Measurements from ENCODE around the gene BMP6. TPM values are rescaled to one million over a fixed set of nuclear protein-coding genes. Genes with fewer than 3 reads are reported as not detected.

The BMP6 gene
- total and polyA plus RNA-seq, 7 donors, result 0.64 to 5.3 (median 2.2) TPM; not detected in 2

- TF ChIP-seq POLR2AphosphoS5 (IDR thresholded peaks at IDR 0.05), result no peak
- TF ChIP-seq, protein P1, sequence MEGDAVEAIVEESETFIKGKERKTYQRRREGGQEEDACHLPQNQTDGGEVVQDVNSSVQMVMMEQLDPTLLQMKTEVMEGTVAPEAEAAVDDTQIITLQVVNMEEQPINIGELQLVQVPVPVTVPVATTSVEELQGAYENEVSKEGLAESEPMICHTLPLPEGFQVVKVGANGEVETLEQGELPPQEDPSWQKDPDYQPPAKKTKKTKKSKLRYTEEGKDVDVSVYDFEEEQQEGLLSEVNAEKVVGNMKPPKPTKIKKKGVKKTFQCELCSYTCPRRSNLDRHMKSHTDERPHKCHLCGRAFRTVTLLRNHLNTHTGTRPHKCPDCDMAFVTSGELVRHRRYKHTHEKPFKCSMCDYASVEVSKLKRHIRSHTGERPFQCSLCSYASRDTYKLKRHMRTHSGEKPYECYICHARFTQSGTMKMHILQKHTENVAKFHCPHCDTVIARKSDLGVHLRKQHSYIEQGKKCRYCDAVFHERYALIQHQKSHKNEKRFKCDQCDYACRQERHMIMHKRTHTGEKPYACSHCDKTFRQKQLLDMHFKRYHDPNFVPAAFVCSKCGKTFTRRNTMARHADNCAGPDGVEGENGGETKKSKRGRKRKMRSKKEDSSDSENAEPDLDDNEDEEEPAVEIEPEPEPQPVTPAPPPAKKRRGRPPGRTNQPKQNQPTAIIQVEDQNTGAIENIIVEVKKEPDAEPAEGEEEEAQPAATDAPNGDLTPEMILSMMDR (IDR thresholded peaks at IDR 0.05), result peak in 3 of 4 experiments; percentile 34 to 58 (median 55)
- peak; percentile 89 for DNase-seq
- intact Hi-C loops (cut with DNase I), result loop anchor here (2.0 to 5.0 kb wide), 2 partner anchors 284 to 339 kb away; partner anchors contain the start of gene BLOC1S5
- Histone ChIP-seq H3K4me1 (peaks cover 0 to 26% (median 23%) of the 10 kb centered on the region in 4 donors), H3K27ac (no peak overlapping the region), H3K36me3 (no peaks in the 10 kb centered on the region), H3K4me3 (no peak overlapping the region), H3K9me3 (no peaks in the 10 kb centered on the region), H3K27me3 (peaks cover 17 to 33% (median 23%) of the 10 kb centered on the region in 3 donors)
- 2 to 4% methylated on average over 10 of the region's 10 CpGs for WGBS, 2 donors
Measured at GRCh38 chr6:7723041-7723447, 2.9 kb upstream of the BMP6 start.

GRCh38 chr6:7723554-7723953, 2.3 kb upstream of the BMP6 start:
- WGBS, 2 donors, result 89 to 95% methylated on average over 6 of the region's 6 CpGs
- H3K36me3 ChIP-seq, result no peaks in the 10 kb centered on the region
- H3K4me1 ChIP-seq, result peaks cover 0 to 31% (median 28%) of the 10 kb centered on the region in 4 donors
- peaks cover 22 to 38% (median 27%) of the 10 kb centered on the region in 3 donors for H3K27me3 ChIP-seq
- intact Hi-C loops (cut with DNase I), result loop anchor here (2.0 to 5.0 kb wide), 2 partner anchors 283 to 339 kb away; partner anchors contain the start of gene BLOC1S5
- DNase-seq, result no peak
- no peak overlapping the region for H3K27ac ChIP-seq
- TF ChIP-seq, protein P1 (IDR thresholded peaks at IDR 0.05), result no peak
- TF ChIP-seq EP300 (IDR thresholded peaks at IDR 0.05) (no peak), POLR2AphosphoS5 (IDR thresholded peaks at IDR 0.05) (no peak)
- H3K4me3 ChIP-seq, result no peak overlapping the region
- H3K9me3 ChIP-seq, result no peaks in the 10 kb centered on the region

GRCh38 chr6:7725412-7725811, 487 bp upstream of the BMP6 start:
- no peak for DNase-seq
- H3K4me1 ChIP-seq, result peaks cover 0 to 38% (median 33%) of the 10 kb centered on the region in 4 donors
- TF ChIP-seq POLR2A (IDR thresholded peaks at IDR 0.05) (no peak), POLR2AphosphoS5 (IDR thresholded peaks at IDR 0.05) (no peak), EP300 (IDR thresholded peaks at IDR 0.05) (no peak)
- TF ChIP-seq, protein P1 (IDR thresholded peaks at IDR 0.05), result no peak
- peaks cover 39 to 57% (median 45%) of the 10 kb centered on the region in 3 donors for H3K27me3 ChIP-seq
- H3K4me3 ChIP-seq, result peak overlapping the region in 3 of 4 donors; percentile 42 to 61 (median 56)
- WGBS, 2 donors, result 23 to 30% methylated on average over 10 of the region's 10 CpGs
- no peaks in the 10 kb centered on the region for H3K9me3 ChIP-seq
- no peak overlapping the region for H3K27ac ChIP-seq
- no peaks in the 10 kb centered on the region for H3K36me3 ChIP-seq
- intact Hi-C loops (cut with DNase I), result loop anchor here (5.0 kb wide), 1 partner anchor 272 kb away; no protein-coding TSS in a partner anchor

GRCh38 chr6:7726416-7727085, 652 bp downstream of the BMP6 start:
- 0 to 1% methylated on average over 73 of the region's 73 CpGs for WGBS, 2 donors
- Histone ChIP-seq H3K4me1 (peaks cover 0 to 38% (median 33%) of the 10 kb centered on the region in 4 donors), H3K27ac (peak overlapping the region in 1 of 4 donors; percentile 10), H3K4me3 (peak overlapping the region; percentile 28 to 61 (median 49)), H3K36me3 (no peaks in the 10 kb centered on the region), H3K9me3 (no peaks in the 10 kb centered on the region), H3K27me3 (peaks cover 40 to 68% (median 56%) of the 10 kb centered on the region in 3 donors)
- intact Hi-C loops (cut with DNase I), result loop anchor here (2.0 to 5.0 kb wide), 2 partner anchors 182 to 271 kb away; no protein-coding TSS in a partner anchor
- TF ChIP-seq POLR2AphosphoS5 (IDR thresholded peaks at IDR 0.05) (no peak), EP300 (IDR thresholded peaks at IDR 0.05) (no peak), POLR2A (IDR thresholded peaks at IDR 0.05) (no peak)
- TF ChIP-seq, protein P1 (IDR thresholded peaks at IDR 0.05), result no peak
- DNase-seq, result no peak

Data from sigmoid colon (tissue), 7 donors.